ENCODE data around the gene SLIT3.

Gene SLIT3

DNA sequence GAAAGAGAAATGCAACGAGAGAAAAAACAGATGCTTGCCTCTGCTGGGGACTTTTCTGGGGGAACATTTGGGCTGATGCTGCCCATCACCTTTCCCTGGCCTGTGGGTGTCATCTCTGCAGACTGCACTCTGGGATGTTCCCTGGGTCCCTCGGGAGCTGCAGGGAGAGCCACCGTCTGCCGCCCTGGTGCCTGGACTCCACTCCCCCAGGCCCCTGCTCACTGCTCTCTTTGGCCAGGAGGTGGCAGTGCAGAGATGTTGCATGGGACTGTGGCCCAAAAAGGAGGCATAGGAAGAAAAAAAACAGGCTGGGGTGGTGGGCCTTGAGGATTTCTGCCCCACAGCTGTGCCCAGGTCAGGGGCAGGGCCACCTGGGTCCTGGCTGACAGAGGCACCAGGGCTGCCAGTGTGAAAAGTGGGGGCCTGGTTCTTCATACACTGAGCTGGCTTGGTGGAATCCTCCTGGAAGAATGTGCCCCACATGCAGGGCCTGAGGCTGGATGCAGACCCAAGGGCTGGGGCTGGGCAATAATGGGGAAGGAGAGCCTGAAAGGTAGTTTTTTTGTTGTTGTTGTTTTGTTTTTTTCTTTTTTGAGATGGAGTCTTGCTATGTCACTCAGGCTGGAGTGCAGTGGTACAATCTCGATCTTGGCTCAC is 353.6 kb downstream of the SLIT3 start:
- H3K4me2 ChIP-seq (ENCODE audit: low read depth, low read length, poor library complexity, severe bottlenecking) = no peak overlapping the region
- H3K27me3 ChIP-seq (ENCODE audit: insufficient read depth, low read length, poor library complexity, severe bottlenecking) = no peaks in the 10 kb centered on the region
- H3K9me3 ChIP-seq (ENCODE audit: insufficient read depth, low read depth, low read length) = no peaks in the 10 kb centered on the region
- no peaks in the 10 kb centered on the region for H4K20me1 ChIP-seq (ENCODE audit: insufficient read depth, low read length, poor library complexity, severe bottlenecking)
- H3K4me1 ChIP-seq (ENCODE audit: insufficient read depth, low read length, poor library complexity, severe bottlenecking) = peaks cover 13% of the 10 kb centered on the region
- no peaks in the 10 kb centered on the region for H3K36me3 ChIP-seq (ENCODE audit: insufficient read depth, low read length)
- no peaks in the 10 kb centered on the region for H3K9me2 ChIP-seq (replicated peaks; ENCODE audit: low read depth, low read length)
- H2AFZ ChIP-seq (ENCODE audit: low read length) = no peak overlapping the region; the same call in 1 of the 2 replicates
- no peak overlapping the region for H3K9ac ChIP-seq (ENCODE audit: low read depth, low read length, poor library complexity, severe bottlenecking)
- no peak for TF ChIP-seq EZH2phosphoT487 (IDR thresholded peaks at IDR 0.05; ENCODE audit: borderline replicate concordance)
- TF ChIP-seq, protein P1, sequence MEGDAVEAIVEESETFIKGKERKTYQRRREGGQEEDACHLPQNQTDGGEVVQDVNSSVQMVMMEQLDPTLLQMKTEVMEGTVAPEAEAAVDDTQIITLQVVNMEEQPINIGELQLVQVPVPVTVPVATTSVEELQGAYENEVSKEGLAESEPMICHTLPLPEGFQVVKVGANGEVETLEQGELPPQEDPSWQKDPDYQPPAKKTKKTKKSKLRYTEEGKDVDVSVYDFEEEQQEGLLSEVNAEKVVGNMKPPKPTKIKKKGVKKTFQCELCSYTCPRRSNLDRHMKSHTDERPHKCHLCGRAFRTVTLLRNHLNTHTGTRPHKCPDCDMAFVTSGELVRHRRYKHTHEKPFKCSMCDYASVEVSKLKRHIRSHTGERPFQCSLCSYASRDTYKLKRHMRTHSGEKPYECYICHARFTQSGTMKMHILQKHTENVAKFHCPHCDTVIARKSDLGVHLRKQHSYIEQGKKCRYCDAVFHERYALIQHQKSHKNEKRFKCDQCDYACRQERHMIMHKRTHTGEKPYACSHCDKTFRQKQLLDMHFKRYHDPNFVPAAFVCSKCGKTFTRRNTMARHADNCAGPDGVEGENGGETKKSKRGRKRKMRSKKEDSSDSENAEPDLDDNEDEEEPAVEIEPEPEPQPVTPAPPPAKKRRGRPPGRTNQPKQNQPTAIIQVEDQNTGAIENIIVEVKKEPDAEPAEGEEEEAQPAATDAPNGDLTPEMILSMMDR (conservative IDR thresholded peaks at IDR 0.05; ENCODE audit: low read length) = peak; percentile 61
- no peaks in the 10 kb centered on the region for H3K79me2 ChIP-seq (ENCODE audit: insufficient read depth, low read length)
- no peaks in the 10 kb centered on the region for H3F3A ChIP-seq (ENCODE audit: low read depth)
- H3K4me3 ChIP-seq (ENCODE audit: low read length, poor library complexity, severe bottlenecking) = no peak overlapping the region

DNA sequence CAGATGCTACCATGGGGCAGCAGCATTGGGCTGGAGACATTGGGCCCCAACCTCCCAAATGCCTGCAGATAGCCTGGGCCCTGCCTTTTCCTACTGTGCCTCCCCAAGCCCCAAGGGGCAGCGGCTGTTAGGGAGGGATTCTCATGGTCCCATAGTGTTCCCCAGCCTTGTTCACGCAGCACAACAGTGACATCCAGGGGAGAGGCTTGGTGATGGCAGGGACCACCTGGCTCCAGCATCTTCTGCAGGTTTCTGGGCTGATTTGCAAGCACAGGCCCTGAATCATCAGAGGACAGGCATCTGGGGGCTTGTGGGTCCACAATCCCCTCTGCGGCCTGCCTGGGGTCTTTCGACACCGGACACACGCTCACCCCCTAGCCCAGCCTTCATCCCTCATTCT is 354.6 kb downstream of the SLIT3 start:
- TF ChIP-seq, protein P1 (conservative IDR thresholded peaks at IDR 0.05; ENCODE audit: low read length) = peak; percentile 61
- TF ChIP-seq EZH2phosphoT487 (IDR thresholded peaks at IDR 0.05; ENCODE audit: borderline replicate concordance) = no peak
- Histone ChIP-seq H3F3A (ENCODE audit: low read depth) (no peaks in the 10 kb centered on the region), H3K9ac (ENCODE audit: low read depth, low read length, poor library complexity, severe bottlenecking) (no peak overlapping the region), H3K27me3 (ENCODE audit: insufficient read depth, low read length, poor library complexity, severe bottlenecking) (no peaks in the 10 kb centered on the region), H3K4me2 (ENCODE audit: low read depth, low read length, poor library complexity, severe bottlenecking) (no peak overlapping the region), H3K4me1 (ENCODE audit: insufficient read depth, low read length, poor library complexity, severe bottlenecking) (peaks cover 17% of the 10 kb centered on the region), H3K4me3 (ENCODE audit: low read length, poor library complexity, severe bottlenecking) (no peak overlapping the region), H3K9me2 (replicated peaks; ENCODE audit: low read depth, low read length) (no peaks in the 10 kb centered on the region), H3K36me3 (ENCODE audit: insufficient read depth, low read length) (no peaks in the 10 kb centered on the region), H4K20me1 (ENCODE audit: insufficient read depth, low read length, poor library complexity, severe bottlenecking) (no peaks in the 10 kb centered on the region), H2AFZ (ENCODE audit: low read length) (no peak overlapping the region), H3K9me3 (ENCODE audit: insufficient read depth, low read depth, low read length) (no peaks in the 10 kb centered on the region), H3K79me2 (ENCODE audit: insufficient read depth, low read length) (no peaks in the 10 kb centered on the region)

DNA sequence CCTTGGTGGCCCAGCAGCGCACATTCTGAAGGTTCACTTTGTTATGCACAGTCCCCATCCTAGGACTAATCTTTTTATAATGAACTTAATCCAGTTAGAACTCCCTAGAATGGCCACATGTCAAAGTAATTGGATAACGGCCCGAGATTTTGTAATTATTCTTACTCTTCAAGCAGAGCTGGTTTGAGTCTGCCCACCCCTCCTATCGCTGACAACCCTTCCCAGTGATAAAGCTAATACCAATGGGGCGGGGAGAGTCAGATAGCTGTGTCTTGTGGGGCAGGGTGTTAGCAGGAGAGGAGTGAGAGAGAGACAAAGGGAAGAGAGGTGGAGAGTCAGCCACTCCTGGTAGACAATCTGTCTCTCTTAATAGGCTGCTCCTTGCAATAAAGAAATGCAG is 356.9 kb downstream of the SLIT3 start:
- no peaks in the 10 kb centered on the region for H4K20me1 ChIP-seq (ENCODE audit: insufficient read depth, low read length, poor library complexity, severe bottlenecking)
- H3K27me3 ChIP-seq (ENCODE audit: insufficient read depth, low read length, poor library complexity, severe bottlenecking) = no peaks in the 10 kb centered on the region
- H3K9me2 ChIP-seq (replicated peaks; ENCODE audit: low read depth, low read length) = no peaks in the 10 kb centered on the region
- no peaks in the 10 kb centered on the region for H3K9me3 ChIP-seq (ENCODE audit: insufficient read depth, low read depth, low read length)
- TF ChIP-seq, protein P1 (conservative IDR thresholded peaks at IDR 0.05; ENCODE audit: low read length) = no peak
- TF ChIP-seq EZH2phosphoT487 (IDR thresholded peaks at IDR 0.05; ENCODE audit: borderline replicate concordance) = no peak
- no peaks in the 10 kb centered on the region for H3K79me2 ChIP-seq (ENCODE audit: insufficient read depth, low read length)
- no peak overlapping the region for H3K4me2 ChIP-seq (ENCODE audit: low read depth, low read length, poor library complexity, severe bottlenecking)
- peaks cover 21% of the 10 kb centered on the region for H3K4me1 ChIP-seq (ENCODE audit: insufficient read depth, low read length, poor library complexity, severe bottlenecking)
- peak overlapping the region; percentile 67 for H2AFZ ChIP-seq (ENCODE audit: low read length)
- H3K9ac ChIP-seq (ENCODE audit: low read depth, low read length, poor library complexity, severe bottlenecking) = peak overlapping the region; percentile 22
- no peaks in the 10 kb centered on the region for H3K36me3 ChIP-seq (ENCODE audit: insufficient read depth, low read length)
- no peak overlapping the region for H3K4me3 ChIP-seq (ENCODE audit: low read length, poor library complexity, severe bottlenecking)
- H3F3A ChIP-seq (ENCODE audit: low read depth) = no peaks in the 10 kb centered on the region

Data from Loucy (cell line).